ENCODE measurements around the gene RFLNA.

Gene RFLNA

DNA sequence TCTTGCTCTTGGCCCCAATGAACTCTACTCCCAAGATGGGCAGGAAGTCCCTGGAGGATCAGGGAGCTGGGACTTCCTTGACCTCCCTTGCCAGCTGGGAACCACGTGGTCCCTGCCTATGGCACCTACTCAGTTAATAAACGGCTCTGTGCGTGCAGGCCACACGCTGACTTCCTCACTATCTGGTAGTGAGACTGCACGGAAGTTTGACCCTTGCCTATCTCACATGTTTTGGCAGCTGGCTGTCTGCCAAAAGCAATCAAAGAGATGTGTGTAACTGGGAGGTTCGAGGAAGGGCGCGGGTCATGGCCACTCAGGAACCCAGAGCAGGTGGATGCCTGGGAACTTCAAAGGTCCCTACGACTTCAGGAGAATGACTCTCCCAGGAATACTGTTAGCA is 57.9 kb downstream of the RFLNA start:
- Histone ChIP-seq H3K4me3 (ENCODE audit: low read length) (no peak overlapping the region), H3K27me3 (ENCODE audit: control insufficient read depth, insufficient read depth, low read length) (no peaks in the 10 kb centered on the region), H3K36me3 (ENCODE audit: control insufficient read depth, insufficient read depth, low read length) (peaks cover 63% of the 10 kb centered on the region), H3K27ac (ENCODE audit: low read depth, low read length) (peak overlapping the region; percentile 10), H3K4me1 (ENCODE audit: control insufficient read depth, insufficient read depth, low read length) (no peaks in the 10 kb centered on the region), H3K9ac (ENCODE audit: low read length) (no peak overlapping the region)

DNA sequence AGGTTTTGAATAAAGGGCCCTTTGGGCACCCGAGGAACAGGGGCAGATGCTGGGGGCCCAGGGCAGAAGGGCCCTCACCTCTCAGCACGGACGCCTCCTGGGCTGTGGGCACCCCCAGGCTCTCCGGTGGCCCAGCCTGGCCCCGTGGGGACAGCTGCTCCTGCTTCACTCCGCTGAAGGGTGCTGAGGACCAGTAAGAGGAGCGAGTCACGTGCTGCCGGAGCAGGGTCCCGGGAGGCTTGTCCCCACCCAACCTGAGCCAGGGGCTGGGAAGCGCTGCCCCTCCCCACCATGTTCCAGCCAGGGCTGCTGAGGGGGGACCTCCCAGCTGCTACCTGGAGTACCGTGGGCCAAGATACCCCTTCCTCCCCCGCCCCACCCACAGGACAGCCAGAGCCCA is 59.5 kb downstream of the RFLNA start:
- H3K9ac ChIP-seq (ENCODE audit: low read length), result no peak overlapping the region
- H3K4me3 ChIP-seq (ENCODE audit: low read length), result no peak overlapping the region
- H3K4me1 ChIP-seq (ENCODE audit: control insufficient read depth, insufficient read depth, low read length), result peaks cover 7% of the 10 kb centered on the region
- no peaks in the 10 kb centered on the region for H3K27me3 ChIP-seq (ENCODE audit: control insufficient read depth, insufficient read depth, low read length)
- H3K36me3 ChIP-seq (ENCODE audit: control insufficient read depth, insufficient read depth, low read length), result peaks cover 61% of the 10 kb centered on the region
- H3K27ac ChIP-seq (ENCODE audit: low read depth, low read length), result no peak overlapping the region

DNA sequence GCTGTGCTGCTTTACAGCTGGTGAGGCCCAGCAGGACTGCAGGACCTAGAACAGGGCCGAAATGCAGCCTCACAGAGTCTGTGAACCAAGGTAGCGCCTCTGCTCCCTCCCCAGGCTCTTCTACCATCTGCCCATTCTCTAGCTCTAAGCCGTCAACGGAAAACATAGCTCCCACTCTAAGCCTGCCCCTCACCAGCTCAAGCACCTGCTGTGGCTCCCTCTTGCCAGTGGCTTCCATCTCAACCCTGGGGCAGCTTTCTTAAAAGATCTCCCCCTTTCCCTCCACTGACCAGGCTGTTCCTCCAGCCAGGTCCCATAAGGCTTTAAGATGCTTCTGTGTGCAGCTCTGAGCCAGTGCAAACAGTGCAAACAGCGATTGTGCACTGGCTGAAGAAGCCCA is 61.3 kb downstream of the RFLNA start:
- Histone ChIP-seq H3K4me1 (ENCODE audit: control insufficient read depth, insufficient read depth, low read length) (peaks cover 13% of the 10 kb centered on the region), H3K4me3 (ENCODE audit: low read length) (no peak overlapping the region), H3K9ac (ENCODE audit: low read length) (no peak overlapping the region), H3K36me3 (ENCODE audit: control insufficient read depth, insufficient read depth, low read length) (peaks cover 44% of the 10 kb centered on the region), H3K27me3 (ENCODE audit: control insufficient read depth, insufficient read depth, low read length) (no peaks in the 10 kb centered on the region), H3K27ac (ENCODE audit: low read depth, low read length) (no peak overlapping the region)

GRCh38 chr12:124357616-124358015 is 62.7 kb downstream of the RFLNA start:
- peaks cover 39% of the 10 kb centered on the region for H3K36me3 ChIP-seq (ENCODE audit: control insufficient read depth, insufficient read depth, low read length)
- no peak overlapping the region for H3K9ac ChIP-seq (ENCODE audit: low read length)
- no peaks in the 10 kb centered on the region for H3K27me3 ChIP-seq (ENCODE audit: control insufficient read depth, insufficient read depth, low read length)
- H3K4me1 ChIP-seq (ENCODE audit: control insufficient read depth, insufficient read depth, low read length), result peaks cover 13% of the 10 kb centered on the region
- no peak overlapping the region for H3K4me3 ChIP-seq (ENCODE audit: low read length)
- H3K27ac ChIP-seq (ENCODE audit: low read depth, low read length), result no peak overlapping the region

DNA sequence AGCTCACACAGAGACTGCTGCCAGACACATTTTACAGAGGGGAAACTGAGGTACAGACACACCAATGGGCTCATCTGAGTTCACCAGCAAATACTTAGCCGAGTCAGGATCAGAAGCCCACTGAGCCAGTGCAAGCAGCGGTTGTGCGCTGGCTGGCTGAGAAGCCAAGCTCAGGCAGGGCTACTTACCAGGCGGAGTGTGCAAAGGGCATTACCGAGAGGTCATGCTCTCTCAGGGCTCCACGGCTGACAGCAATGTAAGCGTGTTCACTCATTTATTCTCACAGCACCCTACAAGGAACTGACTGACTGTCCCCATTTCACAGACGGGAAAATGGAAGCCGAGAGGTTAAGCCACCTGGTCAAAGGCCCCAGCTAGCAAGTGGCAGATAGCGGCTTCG is 63.7 kb downstream of the RFLNA start:
- no peak overlapping the region for H3K4me3 ChIP-seq (ENCODE audit: low read length)
- no peaks in the 10 kb centered on the region for H3K27me3 ChIP-seq (ENCODE audit: control insufficient read depth, insufficient read depth, low read length)
- peaks cover 36% of the 10 kb centered on the region for H3K36me3 ChIP-seq (ENCODE audit: control insufficient read depth, insufficient read depth, low read length)
- H3K9ac ChIP-seq (ENCODE audit: low read length), result no peak overlapping the region
- peak overlapping the region; percentile 74 for H3K27ac ChIP-seq (ENCODE audit: low read depth, low read length)
- peaks cover 13% of the 10 kb centered on the region for H3K4me1 ChIP-seq (ENCODE audit: control insufficient read depth, insufficient read depth, low read length)

DNA sequence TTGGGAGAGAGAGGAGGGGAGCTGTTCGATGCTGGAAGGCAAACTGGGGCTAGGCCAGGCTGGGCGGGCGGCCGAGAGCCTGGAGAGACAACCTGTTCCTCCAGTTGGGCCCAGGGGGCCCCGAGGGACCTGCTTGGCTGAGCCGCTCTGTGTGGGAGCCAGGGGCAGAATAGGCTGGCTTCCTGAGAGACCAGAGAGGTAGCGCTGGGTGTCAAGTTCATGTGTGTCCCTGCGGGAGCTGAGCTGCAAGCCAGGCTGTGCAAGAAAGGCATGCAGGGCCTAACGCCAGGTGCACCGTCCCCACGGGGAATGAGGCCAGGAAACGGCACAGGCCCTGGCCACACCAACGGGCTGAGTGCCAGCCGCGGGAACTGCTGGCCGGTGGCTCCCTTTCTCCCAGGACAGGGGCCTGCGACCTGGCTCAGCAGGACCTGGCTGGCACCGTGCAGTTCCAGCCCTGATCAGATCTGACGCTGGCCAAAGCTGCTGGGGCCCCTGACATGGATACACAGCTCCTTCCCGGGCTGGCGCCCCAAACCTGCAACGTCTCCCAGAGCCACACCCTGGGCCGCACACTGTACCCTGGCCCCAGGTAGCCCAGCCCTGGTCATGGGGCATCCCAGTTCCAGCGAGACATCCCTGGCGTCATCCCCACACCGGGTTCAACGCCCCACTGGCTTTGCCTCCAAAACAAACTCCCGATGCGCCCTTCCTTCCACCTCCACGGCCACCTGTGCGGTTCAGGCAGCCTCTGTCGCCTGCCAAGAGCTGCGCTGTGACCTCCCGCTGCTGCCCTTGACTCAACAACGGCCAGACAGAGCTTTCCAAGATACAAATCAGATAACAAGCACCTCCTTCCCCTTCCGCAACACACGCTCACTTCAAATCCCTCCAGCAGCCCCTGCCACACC is 65.0 kb downstream of the RFLNA start:
- peaks cover 30% of the 10 kb centered on the region for H3K36me3 ChIP-seq (ENCODE audit: control insufficient read depth, insufficient read depth, low read length)
- H3K4me1 ChIP-seq (ENCODE audit: control insufficient read depth, insufficient read depth, low read length), result peaks cover 13% of the 10 kb centered on the region
- peak overlapping the region; percentile 74 for H3K27ac ChIP-seq (ENCODE audit: low read depth, low read length)
- H3K27me3 ChIP-seq (ENCODE audit: control insufficient read depth, insufficient read depth, low read length), result no peaks in the 10 kb centered on the region
- H3K9ac ChIP-seq (ENCODE audit: low read length), result no peak overlapping the region
- no peak overlapping the region for H3K4me3 ChIP-seq (ENCODE audit: low read length)

DNA sequence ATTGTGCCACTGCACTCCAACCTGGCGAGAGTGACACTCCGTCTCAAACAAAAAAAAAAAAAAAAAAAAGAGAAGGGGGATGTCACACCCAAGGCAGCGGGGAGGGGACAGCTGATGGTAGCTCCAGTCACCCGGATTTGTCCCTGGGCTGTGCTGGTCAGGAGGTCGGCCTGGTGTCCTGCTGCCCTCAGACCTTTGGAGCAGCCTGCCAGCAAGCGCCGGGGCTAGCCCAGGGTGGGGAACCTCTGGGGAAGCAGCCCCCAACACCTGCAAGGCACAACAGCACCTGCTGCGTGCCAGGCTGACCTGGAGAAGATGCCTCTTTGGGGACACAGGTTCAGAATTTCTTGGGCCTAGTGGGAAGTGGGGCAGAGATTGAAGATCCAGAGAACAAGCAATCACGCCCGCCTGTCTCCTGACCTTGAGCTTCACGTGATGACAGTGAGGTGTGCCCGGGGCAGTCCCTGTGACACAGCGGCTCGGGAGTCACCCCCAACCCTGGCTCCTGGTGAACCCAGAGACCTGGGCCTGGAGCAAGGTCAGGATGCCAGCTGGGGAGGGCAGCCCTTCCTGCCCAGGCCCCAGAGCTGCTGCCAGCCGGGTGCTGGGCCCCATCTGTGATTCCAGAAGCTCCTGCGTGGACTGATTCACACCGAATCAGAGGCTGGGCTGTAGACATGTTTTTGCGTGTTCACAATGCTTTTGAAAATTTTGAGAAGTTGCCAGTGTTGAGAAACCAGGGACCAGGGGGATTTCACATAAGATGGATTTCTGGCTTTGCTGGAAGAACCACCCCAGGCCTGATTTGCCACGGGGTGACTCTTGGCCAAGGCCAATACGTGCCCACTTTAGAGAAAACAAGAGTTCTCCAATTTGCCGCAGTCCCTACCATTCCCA is 66.4 kb downstream of the RFLNA start:
- peaks cover 13% of the 10 kb centered on the region for H3K4me1 ChIP-seq (ENCODE audit: control insufficient read depth, insufficient read depth, low read length)
- H3K27ac ChIP-seq (ENCODE audit: low read depth, low read length), result no peak overlapping the region
- H3K27me3 ChIP-seq (ENCODE audit: control insufficient read depth, insufficient read depth, low read length), result no peaks in the 10 kb centered on the region
- H3K4me3 ChIP-seq (ENCODE audit: low read length), result no peak overlapping the region
- peaks cover 20% of the 10 kb centered on the region for H3K36me3 ChIP-seq (ENCODE audit: control insufficient read depth, insufficient read depth, low read length)
- no peak overlapping the region for H3K9ac ChIP-seq (ENCODE audit: low read length)

- Histone ChIP-seq H3K9ac (ENCODE audit: low read length) (no peak overlapping the region), H3K27ac (ENCODE audit: low read depth, low read length) (no peak overlapping the region), H3K36me3 (ENCODE audit: control insufficient read depth, insufficient read depth, low read length) (peaks cover 23% of the 10 kb centered on the region), H3K4me3 (ENCODE audit: low read length) (no peak overlapping the region), H3K27me3 (ENCODE audit: control insufficient read depth, insufficient read depth, low read length) (no peaks in the 10 kb centered on the region), H3K4me1 (ENCODE audit: control insufficient read depth, insufficient read depth, low read length) (peaks cover 13% of the 10 kb centered on the region)
Observed at GRCh38 chr12:124361996-124362395, 67.1 kb downstream of the RFLNA start.

DNA sequence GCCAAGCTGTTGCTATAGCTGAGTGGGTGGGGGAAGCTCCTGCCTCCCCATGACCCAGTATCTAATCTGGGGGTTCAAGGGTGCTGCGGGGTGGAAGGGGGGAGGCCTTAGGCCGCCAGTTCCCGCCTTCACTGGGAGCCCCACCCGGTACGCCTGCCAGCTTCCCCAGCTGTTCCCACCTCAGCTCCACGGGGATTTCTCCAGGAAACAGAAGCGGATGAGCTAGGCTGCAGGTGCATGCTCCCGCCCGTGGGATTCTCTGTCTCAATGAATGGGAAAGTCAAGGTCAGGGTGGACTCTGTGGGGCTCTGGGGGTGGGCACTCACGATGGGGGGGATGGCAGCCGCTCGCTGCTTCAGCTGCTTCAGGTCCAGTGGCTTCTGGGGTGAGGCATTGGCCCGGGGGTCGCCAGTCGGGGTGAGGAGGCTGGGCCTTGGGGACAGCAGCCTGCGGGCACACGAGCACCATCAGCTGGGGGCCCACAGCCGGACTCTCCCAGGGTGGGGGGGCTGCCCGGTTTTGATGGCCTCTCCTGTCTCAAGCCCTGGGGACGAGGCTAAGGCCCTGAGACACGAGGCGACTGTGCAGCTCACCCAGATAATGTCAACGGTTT is 68.6 kb downstream of the RFLNA start:
- H3K4me3 ChIP-seq (ENCODE audit: low read length), result no peak overlapping the region
- H3K9ac ChIP-seq (ENCODE audit: low read length), result no peak overlapping the region
- H3K4me1 ChIP-seq (ENCODE audit: control insufficient read depth, insufficient read depth, low read length), result peaks cover 21% of the 10 kb centered on the region
- no peaks in the 10 kb centered on the region for H3K27me3 ChIP-seq (ENCODE audit: control insufficient read depth, insufficient read depth, low read length)
- peaks cover 11% of the 10 kb centered on the region for H3K36me3 ChIP-seq (ENCODE audit: control insufficient read depth, insufficient read depth, low read length)
- no peak overlapping the region for H3K27ac ChIP-seq (ENCODE audit: low read depth, low read length)

DNA sequence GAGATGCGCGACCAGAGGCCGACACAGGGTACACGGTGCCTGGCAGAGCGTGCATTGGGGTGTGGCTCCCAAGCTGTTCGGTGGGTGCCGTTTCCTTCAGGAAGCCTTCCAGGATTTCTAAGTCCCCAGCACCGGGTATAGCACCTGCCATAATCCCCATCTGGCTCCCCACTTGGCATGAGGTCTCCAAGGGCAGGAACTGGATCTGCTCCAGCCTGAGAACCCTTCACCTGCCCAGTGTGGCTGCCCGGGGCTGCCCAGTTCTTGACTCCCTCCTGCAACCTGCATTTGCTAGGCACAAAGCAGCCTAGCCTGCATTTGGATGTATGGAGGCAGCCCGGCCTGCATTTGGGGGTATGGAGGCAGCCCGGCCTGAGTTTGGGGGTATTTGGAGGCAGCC is 69.7 kb downstream of the RFLNA start:
- H3K27me3 ChIP-seq (ENCODE audit: control insufficient read depth, insufficient read depth, low read length), result no peaks in the 10 kb centered on the region
- H3K4me1 ChIP-seq (ENCODE audit: control insufficient read depth, insufficient read depth, low read length), result peaks cover 22% of the 10 kb centered on the region
- H3K27ac ChIP-seq (ENCODE audit: low read depth, low read length), result no peak overlapping the region
- H3K4me3 ChIP-seq (ENCODE audit: low read length), result no peak overlapping the region
- peaks cover 9% of the 10 kb centered on the region for H3K36me3 ChIP-seq (ENCODE audit: control insufficient read depth, insufficient read depth, low read length)
- H3K9ac ChIP-seq (ENCODE audit: low read length), result no peak overlapping the region
